Suppressor macrophage treated with lipopolysaccharide for 1 hour (primary cell): ENCODE results near the gene ACSBG1.
"Not testable (repeated sequence)": the region's sequence is repeated elsewhere in the genome, so short reads cannot be mapped to it uniquely, and the experiment has no call there.

Experiments used
- DNase-seq, 3 donors: peaks; one replicate each; pipeline ENCODE4 v3.0.0-alpha.2; 2020 to 2022

Gene ACSBG1

GRCh38 chr15:78162038-78162437, 72.3 kb downstream of the ACSBG1 start:
- no peak for DNase-seq

- no peak for DNase-seq
Observed at GRCh38 chr15:78159395-78159794, 75.0 kb downstream of the ACSBG1 start.

GRCh38 chr15:78157203-78157602, 77.2 kb downstream of the ACSBG1 start:
- no peak for DNase-seq

GRCh38 chr15:78156653-78157052, 77.7 kb downstream of the ACSBG1 start:
- DNase-seq: no peak

- no peak for DNase-seq
Observed at GRCh38 chr15:78155355-78155939, 78.9 kb downstream of the ACSBG1 start.

GRCh38 chr15:78154955-78155354, 79.4 kb downstream of the ACSBG1 start:
- no peak for DNase-seq

GRCh38 chr15:78151075-78151474, 83.3 kb downstream of the ACSBG1 start:
- DNase-seq: not testable (repeated sequence)

- DNase-seq: no peak
Observed at GRCh38 chr15:78149805-78150751, 84.3 kb downstream of the ACSBG1 start.

- DNase-seq: peak; percentile 98 to 100 (median 100)
Observed at GRCh38 chr15:78149068-78149804, 85.1 kb downstream of the ACSBG1 start, which contains the start of gene IDH3A. Gene IDH3A, plus strand, starts transcription at chr15:78149362. Its CDS starts 42 bp downstream, at chr15:78149404.

GRCh38 chr15:78148392-78149067, 85.8 kb downstream of the ACSBG1 start:
- DNase-seq: no peak

- no peak for DNase-seq
Observed at GRCh38 chr15:78147566-78147965, 86.8 kb downstream of the ACSBG1 start.

- DNase-seq: no peak
Observed at GRCh38 chr15:78146425-78147154, 87.8 kb downstream of the ACSBG1 start.

- no peak for DNase-seq
Observed at GRCh38 chr15:78142332-78142731, 92.0 kb downstream of the ACSBG1 start.

GRCh38 chr15:78140292-78140691, 94.1 kb downstream of the ACSBG1 start:
- no peak for DNase-seq

- DNase-seq: no peak
Observed at GRCh38 chr15:78139578-78139977, 94.8 kb downstream of the ACSBG1 start.

- no peak for DNase-seq
Observed at GRCh38 chr15:78133801-78134200, 100.6 kb downstream of the ACSBG1 start.

GRCh38 chr15:78131295-78132061, 102.9 kb downstream of the ACSBG1 start, which contains the start of gene CIB2:
Gene CIB2, minus strand, starts transcription at chr15:78131445. Its CDS starts 230 bp downstream, at chr15:78131215.
- DNase-seq: peak; percentile 71 to 90 (median 81)

GRCh38 chr15:78130466-78131294, 103.7 kb downstream of the ACSBG1 start:
- DNase-seq: no peak

GRCh38 chr15:78129751-78130287, 104.5 kb downstream of the ACSBG1 start:
- DNase-seq: no peak
